Ascending aorta (tissue), 2 donors: ENCODE data around the gene DUSP18. TPM values are rescaled to one million over a fixed set of nuclear protein-coding genes. Genes with fewer than 3 reads are reported as not detected.
"Not testable (repeated sequence)": the region's sequence is repeated elsewhere in the genome, so short reads cannot be mapped to it uniquely, and the experiment has no call there.

Experiments
- DNase-seq, 2 donors: peaks; one replicate each; pipeline ENCODE4 v3.0.0-alpha.2; 2019; ENCODE audit warnings: low spot score in 2 of 2
- H3K27ac ChIP-seq, 2 donors: fragments of 200-600 bp; sonication (generic); one replicate each; pipeline ENCODE4 v1.5.1; 2016 to 2017; ENCODE audit warnings: mild to moderate bottlenecking in 1 of 2
- H3K27me3 ChIP-seq: fragments of 200-600 bp; sonication (generic); one replicate; pipeline ENCODE4 v1.5.1; 2017
- H3K36me3 ChIP-seq, 2 donors: fragments of 200-600 bp; sonication (generic); one replicate each; pipeline ENCODE4 v1.5.1; 2016
- H3K4me1 ChIP-seq, 2 donors: fragments of 200-600 bp; sonication (generic); one replicate each; pipeline ENCODE4 v1.5.1; 2016 to 2017; ENCODE audit warnings: mild to moderate bottlenecking in 1 of 2
- H3K4me3 ChIP-seq, 2 donors: fragments of 200-600 bp; sonication (generic); one replicate each; pipeline ENCODE4 v1.5.1; 2016 to 2017; ENCODE audit warnings: mild to moderate bottlenecking in 1 of 2
- H3K9me3 ChIP-seq, 2 donors: fragments of 200-600 bp; sonication (generic); one replicate each; pipeline ENCODE4 v1.5.1; 2016
- CTCF ChIP-seq, 3 experiments: fragments of 200-600 bp in 2 of 3; fragments of 450-650 bp in 1 of 3; sonication (generic) in 2 of 3; IDR thresholded peaks; one replicate each; pipeline ENCODE4 v1.5.1; 2016 to 2019; ENCODE audit warnings: antibody characterized with exemption in 3 of 3, mild to moderate bottlenecking in 1 of 3, moderate library complexity in 1 of 3
- intact Hi-C: fragments of 100-400 bp; cut with DNase I; formaldehyde crosslinking; loops from one replicate; pipeline ENCODE4 v1.15.1; 2023
- total RNA-seq: library from RNA; depleted of rRNA; stranded (reverse); fragments of >200 nt; gene quantifications from one replicate; pipeline ENCODE4 v1.1.0, GENCODE V29; 2016

Gene DUSP18
- total RNA-seq, 1 donor from 2014 or later = 0.21 TPM

GRCh38 chr22:30687358-30687757 lies 19.7 kb upstream of the DUSP18 start:
- Histone ChIP-seq H3K27me3 (no peaks in the 10 kb centered on the region), H3K4me3 (no peak overlapping the region), H3K9me3 (no peaks in the 10 kb centered on the region), H3K27ac (no peak overlapping the region), H3K4me1 (no peaks in the 10 kb centered on the region), H3K36me3 (no peaks in the 10 kb centered on the region)
- intact Hi-C loops = no loop called here
- no peak for TF ChIP-seq CTCF (IDR thresholded peaks at IDR 0.05)
- DNase-seq = no peak

GRCh38 chr22:30685178-30685577 lies 17.5 kb upstream of the DUSP18 start:
- intact Hi-C loops = no loop called here
- Histone ChIP-seq H3K27ac (no peak overlapping the region), H3K36me3 (no peaks in the 10 kb centered on the region), H3K9me3 (no peaks in the 10 kb centered on the region), H3K4me1 (no peaks in the 10 kb centered on the region), H3K27me3 (no peaks in the 10 kb centered on the region), H3K4me3 (no peak overlapping the region)
- DNase-seq = no peak
- no peak for TF ChIP-seq CTCF (IDR thresholded peaks at IDR 0.05)

- Histone ChIP-seq H3K27me3 (no peaks in the 10 kb centered on the region), H3K9me3 (no peaks in the 10 kb centered on the region), H3K36me3 (no peaks in the 10 kb centered on the region), H3K4me3 (no peak overlapping the region), H3K27ac (no peak overlapping the region), H3K4me1 (no peaks in the 10 kb centered on the region)
- TF ChIP-seq CTCF (IDR thresholded peaks at IDR 0.05) = no peak
- intact Hi-C loops = no loop called here
- DNase-seq = no peak
These were observed 14.2 kb upstream of the DUSP18 start for GRCh38 chr22:30681831-30682230.

GRCh38 chr22:30680991-30681770 lies 13.5 kb upstream of the DUSP18 start:
- DNase-seq = no peak
- H3K27ac ChIP-seq = no peak overlapping the region
- H3K36me3 ChIP-seq = no peaks in the 10 kb centered on the region
- TF ChIP-seq CTCF (IDR thresholded peaks at IDR 0.05) = no peak
- H3K9me3 ChIP-seq = no peaks in the 10 kb centered on the region
- H3K27me3 ChIP-seq = no peaks in the 10 kb centered on the region
- intact Hi-C loops = no loop called here
- no peak overlapping the region for H3K4me3 ChIP-seq
- no peaks in the 10 kb centered on the region for H3K4me1 ChIP-seq

GRCh38 chr22:30679895-30680690 lies 12.4 kb upstream of the DUSP18 start:
- H3K27ac ChIP-seq, intact Hi-C loops, H3K4me1 ChIP-seq, DNase-seq, H3K27me3 ChIP-seq, H3K9me3 ChIP-seq, H3K4me3 ChIP-seq, H3K36me3 ChIP-seq: not testable (repeated sequence)

GRCh38 chr22:30676565-30676964 lies 8.9 kb upstream of the DUSP18 start:
- intact Hi-C loops, H3K4me1 ChIP-seq, H3K36me3 ChIP-seq, H3K27ac ChIP-seq, DNase-seq, H3K27me3 ChIP-seq, H3K9me3 ChIP-seq, H3K4me3 ChIP-seq: not testable (repeated sequence)
